Measurements from ENCODE around the gene FRMD4A. TPM values are rescaled to one million over a fixed set of nuclear protein-coding genes. Genes with fewer than 3 reads are reported as not detected.

FRMD4A gene
- total RNA-seq, 1 experiment from 2014 or later = 19.6 TPM

GRCh38 chr10:13922586-13922985 is 408.1 kb downstream of the FRMD4A start:
- H3K56ac ChIP-seq (ENCODE audit: insufficient read length, low read depth, low read length) = no peak overlapping the region
- H3K27ac ChIP-seq (ENCODE audit: insufficient read length, low read depth, low read length) = no peak overlapping the region
- no peaks in the 10 kb centered on the region for H3K9me3 Mint-ChIP-seq
- no peak overlapping the region for H3K4me3 Mint-ChIP-seq
- no peak overlapping the region for H3K27ac Mint-ChIP-seq
- no CpG with 5 or more reads among the region's 1 CpG for WGBS (ENCODE audit: extremely low coverage, insufficient read length, low lambda C conversion rate)
- no peak for TF ChIP-seq CTCF (conservative IDR thresholded peaks at IDR 0.05)
- H2AK5ac ChIP-seq (ENCODE audit: insufficient read length, low read length) = no peak overlapping the region
- H3T11ph ChIP-seq (ENCODE audit: low read length) = no peak overlapping the region
- no peak overlapping the region for H2BK20ac ChIP-seq (ENCODE audit: low read depth, low read length, poor library complexity, severe bottlenecking)
- no peak overlapping the region for H2BK120ac ChIP-seq (ENCODE audit: low read depth, low read length, poor library complexity, severe bottlenecking)
- no peak for DNase-seq
- H3K79me1 ChIP-seq (ENCODE audit: insufficient read depth, low read depth, low read length, poor library complexity, severe bottlenecking) = no peaks in the 10 kb centered on the region
- H3K4ac ChIP-seq (ENCODE audit: low read depth, low read length) = no peak overlapping the region
- H3K18ac ChIP-seq (ENCODE audit: insufficient read length, low read depth, low read length) = no peak overlapping the region
- H3K23me2 ChIP-seq (ENCODE audit: insufficient read length, low read depth, low read length, poor library complexity, severe bottlenecking) = no peaks in the 10 kb centered on the region
- no peak overlapping the region for H3K23ac ChIP-seq (ENCODE audit: insufficient read length, low read depth, low read length)
- no peak overlapping the region for H4K5ac ChIP-seq (ENCODE audit: insufficient read length, low read depth, low read length)
- no peaks in the 10 kb centered on the region for H3K27me3 Mint-ChIP-seq (ENCODE audit: low read depth)
- H2BK15ac ChIP-seq (ENCODE audit: low read depth, low read length) = no peak overlapping the region
- H2BK12ac ChIP-seq (ENCODE audit: insufficient read length, low read depth, low read length) = no peak overlapping the region
- H3K4me2 ChIP-seq (ENCODE audit: insufficient read depth, insufficient read length, low read length) = no peak overlapping the region
- H3K14ac ChIP-seq (ENCODE audit: insufficient read depth, low read length) = no peak overlapping the region
- H2BK5ac ChIP-seq (ENCODE audit: insufficient read length, low read length) = no peak overlapping the region
- H3K79me2 ChIP-seq (ENCODE audit: insufficient read depth, low read length) = no peaks in the 10 kb centered on the region
- H3K4me1 Mint-ChIP-seq = peaks cover 9 to 20% of the 10 kb centered on the region in 2 experiments
- no peak overlapping the region for H4K8ac ChIP-seq (replicated peaks; ENCODE audit: insufficient read length, low read depth, low read length)
- no peaks in the 10 kb centered on the region for H3K4me1 ChIP-seq (ENCODE audit: insufficient read depth, low read length)
- H4K20me1 ChIP-seq (ENCODE audit: control insufficient read depth, insufficient read depth, insufficient read length) = no peaks in the 10 kb centered on the region
- H3K36me3 Mint-ChIP-seq (ENCODE audit: insufficient read depth in 1 of 3, low read depth in 3 of 3) = no peaks in the 10 kb centered on the region; a peak in 1 of 7 replicates
- H3K9ac ChIP-seq (ENCODE audit: extremely low read depth, insufficient read length, low read length) = no peak overlapping the region
- no peaks in the 10 kb centered on the region for H3K27me3 ChIP-seq (ENCODE audit: insufficient read depth, low read length)
- H4K91ac ChIP-seq (ENCODE audit: insufficient read length, low read depth, low read length) = no peak overlapping the region
- H3K9me3 ChIP-seq (ENCODE audit: control insufficient read depth, low read depth, low read length) = no peaks in the 10 kb centered on the region
- H2AFZ ChIP-seq (ENCODE audit: low read length) = no peak overlapping the region

Data from H9 (cell line).